Sigmoid colon (tissue), 7 donors: Measurements from ENCODE around the gene MYO5C. TPM values are rescaled to one million over a fixed set of nuclear protein-coding genes. Genes with fewer than 3 reads are reported as not detected.

Experiments used
- DNase-seq: peaks from one replicate; pipeline ENCODE4 v3.0.0-alpha.2; 2019
- H3K27ac ChIP-seq, 4 donors: fragments of 200-600 bp; sonication (generic); one replicate each; pipeline ENCODE4 v1.5.1; 2016 to 2019; ENCODE audit warnings: mild to moderate bottlenecking in 1 of 4
- H3K27me3 ChIP-seq, 3 donors: fragments of 200-600 bp; sonication (generic); one replicate each; pipeline ENCODE4 v1.5.1; 2019; ENCODE audit warnings: mild to moderate bottlenecking in 1 of 3
- H3K36me3 ChIP-seq, 4 donors: fragments of 200-600 bp; sonication (generic); one replicate each; pipeline ENCODE4 v1.5.1; 2016 to 2019
- H3K4me1 ChIP-seq, 4 donors: fragments of 200-600 bp; sonication (generic); one replicate each; pipeline ENCODE4 v1.5.1; 2017 to 2019
- H3K4me3 ChIP-seq, 4 donors: fragments of 200-600 bp; sonication (generic); one replicate each; pipeline ENCODE4 v1.5.1; 2017 to 2019; ENCODE audit warnings: mild to moderate bottlenecking in 2 of 4, moderate library complexity in 1 of 4
- H3K9me3 ChIP-seq, 4 donors: fragments of 200-600 bp in 3 of 4; sonication (generic) in 3 of 4; one replicate each; pipeline versions ENCODE4 v1.5.1 to v1.6.1; 2013 to 2019
- CTCF ChIP-seq, 4 experiments: fragments of 450-650 bp in 3 of 4; fragments of 200-600 bp in 1 of 4; IDR thresholded peaks; one replicate each; pipeline ENCODE4 v1.5.1; 2016 to 2019; ENCODE audit warnings: antibody characterized with exemption in 4 of 4, mild to moderate bottlenecking in 3 of 4, moderate library complexity in 2 of 4
- EP300 ChIP-seq, 4 donors: sonication (generic); formaldehyde crosslinking; IDR thresholded peaks; one replicate each; pipeline ENCODE4 v1.6.1; 2017; ENCODE audit warnings: antibody characterized with exemption in 4 of 4
- POLR2A ChIP-seq, 2 donors: fragments of 450-650 bp; IDR thresholded peaks; one replicate each; pipeline ENCODE4 v1.6.1; 2016; ENCODE audit warnings: antibody characterized with exemption in 2 of 2, mild to moderate bottlenecking in 2 of 2, moderate library complexity in 2 of 2
- POLR2AphosphoS5 ChIP-seq, 4 donors: sonication (generic); formaldehyde crosslinking; IDR thresholded peaks; one replicate each; pipeline ENCODE4 v1.6.1; 2017; ENCODE audit warnings: antibody characterized with exemption in 4 of 4
- WGBS, 2 donors: extraction: QIAGEN DNeasy Blood & Tissue Kit; methylation state at CpG; one replicate each; pipeline ENCODE4 v1.1.7; 2013; 5-methylcytosine and 5-hydroxymethylcytosine counted together
- intact Hi-C: fragments of 100-400 bp; cut with DNase I; formaldehyde crosslinking; loops from one replicate; pipeline ENCODE4 v1.15.1; 2023
- polyA plus RNA-seq, 3 donors: library from polyadenylated mRNA; stranded (reverse); fragments of 200-250 nt; gene quantifications; one replicate each; pipeline ENCODE4 v1.2.3, GENCODE V29; 2013
- total RNA-seq, 4 donors: library from RNA; depleted of rRNA; stranded (reverse); fragments of >200 nt; gene quantifications; one replicate each; pipeline ENCODE4 v1.1.0, GENCODE V29; 2016
- donor health status: healthy with polysubstance abuse.
- donor health status: Bipolar disorder and iron deficiency.
- donor health status: healthy.

Gene MYO5C
- total and polyA plus RNA-seq, 7 donors, result 3.6 to 16.5 (median 11.9) TPM

GRCh38 chr15:52217186-52217585, 78.4 kb downstream of the MYO5C start:
- Histone ChIP-seq H3K9me3 (no peaks in the 10 kb centered on the region), H3K36me3 (no peaks in the 10 kb centered on the region), H3K27me3 (no peaks in the 10 kb centered on the region), H3K4me1 (no peaks in the 10 kb centered on the region), H3K27ac (no peak overlapping the region), H3K4me3 (no peak overlapping the region)
- DNase-seq, result no peak
- TF ChIP-seq CTCF (IDR thresholded peaks at IDR 0.05), result peak in 1 of 4 experiments; percentile 9
- no peak for TF ChIP-seq POLR2AphosphoS5 (IDR thresholded peaks at IDR 0.05)
- 78 to 87% methylated on average over 10 of the region's 10 CpGs for WGBS, 2 donors
- intact Hi-C loops, result no loop called here

- H3K9me3 ChIP-seq, result no peaks in the 10 kb centered on the region
- DNase-seq, result no peak
These were observed 81.1 kb downstream of the MYO5C start for GRCh38 chr15:52214553-52214952.

GRCh38 chr15:52213206-52213605, 82.4 kb downstream of the MYO5C start:
- Histone ChIP-seq H3K9me3 (no peaks in the 10 kb centered on the region), H3K4me3 (no peak overlapping the region), H3K27ac (no peak overlapping the region), H3K4me1 (no peaks in the 10 kb centered on the region), H3K27me3 (no peaks in the 10 kb centered on the region), H3K36me3 (no peaks in the 10 kb centered on the region)
- WGBS, 2 donors, result 84 to 86% methylated on average over 3 of the region's 3 CpGs
- intact Hi-C loops, result no loop called here
- TF ChIP-seq CTCF (IDR thresholded peaks at IDR 0.05) (no peak), EP300 (IDR thresholded peaks at IDR 0.05) (no peak), POLR2AphosphoS5 (IDR thresholded peaks at IDR 0.05) (no peak), POLR2A (IDR thresholded peaks at IDR 0.05) (no peak)
- no peak for DNase-seq

More at GRCh38 chr15:52214553-52214952, 81.1 kb downstream of the MYO5C start:
- 66 to 86% methylated on average over 1 of the region's 1 CpG for WGBS, 2 donors
- Histone ChIP-seq H3K4me1 (no peaks in the 10 kb centered on the region), H3K27ac (no peak overlapping the region), H3K36me3 (no peaks in the 10 kb centered on the region), H3K27me3 (no peaks in the 10 kb centered on the region), H3K4me3 (no peak overlapping the region)
- TF ChIP-seq EP300 (IDR thresholded peaks at IDR 0.05) (no peak), POLR2AphosphoS5 (IDR thresholded peaks at IDR 0.05) (no peak), POLR2A (IDR thresholded peaks at IDR 0.05) (no peak), CTCF (IDR thresholded peaks at IDR 0.05) (no peak)
- intact Hi-C loops, result no loop called here

- H3K36me3 ChIP-seq, result no peaks in the 10 kb centered on the region
- H3K4me1 ChIP-seq, result no peaks in the 10 kb centered on the region
- intact Hi-C loops, result no loop called here
- WGBS, 2 donors, result 36 to 55% methylated on average over 2 of the region's 2 CpGs
- no peaks in the 10 kb centered on the region for H3K27me3 ChIP-seq
- TF ChIP-seq CTCF (IDR thresholded peaks at IDR 0.05) (peak in 2 of 4 experiments; percentile 19 to 45), EP300 (IDR thresholded peaks at IDR 0.05) (no peak), POLR2AphosphoS5 (IDR thresholded peaks at IDR 0.05) (no peak)
- H3K9me3 ChIP-seq, result no peaks in the 10 kb centered on the region
- H3K4me3 ChIP-seq, result no peak overlapping the region
- peak; percentile 70 for DNase-seq
- H3K27ac ChIP-seq, result no peak overlapping the region
These were observed 87.2 kb downstream of the MYO5C start for GRCh38 chr15:52208306-52208946.

GRCh38 chr15:52207191-52207590, 88.4 kb downstream of the MYO5C start:
- no peak for DNase-seq
- no peaks in the 10 kb centered on the region for H3K27me3 ChIP-seq
- WGBS, 2 donors, result 48 to 73% methylated on average over 1 of the region's 1 CpG
- no peak overlapping the region for H3K27ac ChIP-seq
- TF ChIP-seq POLR2A (IDR thresholded peaks at IDR 0.05) (no peak), EP300 (IDR thresholded peaks at IDR 0.05) (no peak), POLR2AphosphoS5 (IDR thresholded peaks at IDR 0.05) (no peak), CTCF (IDR thresholded peaks at IDR 0.05) (no peak)
- H3K4me3 ChIP-seq, result no peak overlapping the region
- no peaks in the 10 kb centered on the region for H3K36me3 ChIP-seq
- H3K9me3 ChIP-seq, result no peaks in the 10 kb centered on the region
- no peaks in the 10 kb centered on the region for H3K4me1 ChIP-seq
- intact Hi-C loops, result no loop called here
